Fibroblast of villous mesenchyme (primary cell): Measurements from ENCODE around the gene ATAD2B. TPM values are rescaled to one million over a fixed set of nuclear protein-coding genes. Genes with fewer than 3 reads are reported as not detected.
"Not testable (repeated sequence)": the region's sequence is repeated elsewhere in the genome, so short reads cannot be mapped to it uniquely, and the experiment has no call there.

Experiments
- DNase-seq: peaks from one replicate; pipeline ENCODE4 v3.0.0-alpha.2; 2010; ENCODE audit warnings: low read depth
- H3K4me3 ChIP-seq: 2 replicates; pipeline ENCODE4 v1.5.1; 2011; ENCODE audit warnings: low read depth, mild to moderate bottlenecking, low read length
- total RNA-seq: library from RNA; depleted of rRNA; stranded (reverse); fragments of >200 nt; gene quantifications from 2 replicates; pipeline ENCODE4 v1.2.3, GENCODE V29; 2012
- TF ChIP-seq, protein P1 (sequence below): IDR thresholded peaks from 2 replicates; pipeline ENCODE4 v1.5.1; 2012; ENCODE audit warnings: low read depth, mild to moderate bottlenecking, low read length; ENCODE audit not compliant: insufficient read depth

Gene ATAD2B
- 12.9 and 16.0 TPM in 2 replicates for total RNA-seq

GRCh38 chr2:23926750-23927571, at the start of gene ATAD2B:
Gene ATAD2B, minus strand, starts transcription at chr2:23927123. Its CDS starts 353 bp downstream, at chr2:23926770.
- DNase-seq, result peak; percentile 94
- TF ChIP-seq, protein P1, sequence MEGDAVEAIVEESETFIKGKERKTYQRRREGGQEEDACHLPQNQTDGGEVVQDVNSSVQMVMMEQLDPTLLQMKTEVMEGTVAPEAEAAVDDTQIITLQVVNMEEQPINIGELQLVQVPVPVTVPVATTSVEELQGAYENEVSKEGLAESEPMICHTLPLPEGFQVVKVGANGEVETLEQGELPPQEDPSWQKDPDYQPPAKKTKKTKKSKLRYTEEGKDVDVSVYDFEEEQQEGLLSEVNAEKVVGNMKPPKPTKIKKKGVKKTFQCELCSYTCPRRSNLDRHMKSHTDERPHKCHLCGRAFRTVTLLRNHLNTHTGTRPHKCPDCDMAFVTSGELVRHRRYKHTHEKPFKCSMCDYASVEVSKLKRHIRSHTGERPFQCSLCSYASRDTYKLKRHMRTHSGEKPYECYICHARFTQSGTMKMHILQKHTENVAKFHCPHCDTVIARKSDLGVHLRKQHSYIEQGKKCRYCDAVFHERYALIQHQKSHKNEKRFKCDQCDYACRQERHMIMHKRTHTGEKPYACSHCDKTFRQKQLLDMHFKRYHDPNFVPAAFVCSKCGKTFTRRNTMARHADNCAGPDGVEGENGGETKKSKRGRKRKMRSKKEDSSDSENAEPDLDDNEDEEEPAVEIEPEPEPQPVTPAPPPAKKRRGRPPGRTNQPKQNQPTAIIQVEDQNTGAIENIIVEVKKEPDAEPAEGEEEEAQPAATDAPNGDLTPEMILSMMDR, result peak; percentile 74
- H3K4me3 ChIP-seq, result peak within 1 kb of the TSS; percentile 92

DNA sequence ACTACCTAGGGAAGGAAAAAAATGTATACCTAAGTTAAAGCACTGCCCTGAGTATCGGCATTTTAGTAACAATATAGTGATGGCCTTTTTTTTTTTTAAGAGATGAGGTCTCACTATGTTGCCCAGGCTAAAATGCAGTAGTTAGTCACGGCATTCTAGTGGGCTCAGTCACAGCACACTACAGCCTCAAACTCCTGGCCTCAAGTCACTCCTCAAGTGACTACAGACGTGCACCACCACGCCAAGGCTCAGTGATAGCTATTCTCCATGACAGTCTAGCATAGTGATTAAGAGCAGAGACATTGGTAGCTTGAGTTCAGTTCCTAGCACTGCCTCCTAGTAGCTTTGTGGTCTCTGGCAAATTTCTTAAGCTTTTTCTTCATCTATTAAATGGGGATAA, 40.9 kb upstream of the ATAD2B start:
- TF ChIP-seq, protein P1, result no peak

DNA sequence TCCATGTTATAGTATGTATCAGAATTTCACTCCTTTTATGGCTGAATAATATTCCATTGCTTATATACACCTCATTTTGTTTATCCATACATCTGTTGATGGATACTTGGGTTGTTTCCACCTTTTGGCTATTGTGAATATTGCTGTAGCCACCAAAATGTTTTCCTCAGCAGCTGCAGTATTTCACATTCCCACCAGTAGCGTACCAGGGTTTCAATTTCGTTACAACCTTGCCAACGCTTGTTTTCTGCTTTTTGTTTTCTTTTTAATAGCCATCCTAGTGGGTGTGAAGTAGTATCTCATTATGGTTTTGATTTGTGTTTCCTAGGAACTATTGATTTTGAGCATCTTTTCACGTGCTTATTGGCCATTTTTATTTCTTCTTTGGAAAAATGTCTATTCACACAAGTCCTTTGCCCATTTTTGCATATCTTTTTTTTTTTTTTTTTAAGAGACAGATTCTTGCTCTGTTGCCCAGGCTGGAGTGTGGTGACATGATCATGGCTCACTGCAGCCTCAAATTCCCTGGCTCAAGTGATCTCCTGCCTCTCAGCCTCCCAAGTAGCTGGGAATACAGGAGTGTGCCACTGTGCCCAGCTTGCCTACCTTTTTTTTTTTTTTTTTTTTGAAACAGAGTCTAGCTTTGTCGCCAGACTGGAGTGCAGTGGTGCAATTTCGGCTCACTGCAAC, 27.5 kb upstream of the ATAD2B start:
- DNase-seq, result no peak
- no peak overlapping the region for H3K4me3 ChIP-seq
- TF ChIP-seq, protein P1, result peak; percentile 14

More for the DNA sequence above, 40.9 kb upstream of the ATAD2B start:
- H3K4me3 ChIP-seq, result no peak overlapping the region
- no peak for DNase-seq

DNA sequence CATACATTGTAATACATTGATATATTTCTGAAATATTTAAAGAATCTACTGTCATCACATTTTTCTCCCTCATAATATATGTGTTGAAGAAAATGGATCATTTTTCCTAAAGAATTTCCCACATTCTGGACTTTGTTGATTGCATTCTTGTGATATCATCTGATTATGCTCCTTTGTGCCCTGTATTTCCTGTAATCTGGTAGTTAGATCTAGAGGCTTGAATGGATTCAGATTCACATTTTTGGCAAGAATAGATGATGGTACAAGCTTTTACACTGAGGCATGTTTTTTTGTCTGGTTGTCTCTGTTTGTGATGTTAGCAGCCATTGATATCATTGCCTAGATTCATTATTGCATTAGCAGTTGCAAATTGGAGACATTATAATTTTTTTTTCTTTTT, 26.7 kb upstream of the ATAD2B start:
- TF ChIP-seq, protein P1, result no peak
- no peak for DNase-seq
- no peak overlapping the region for H3K4me3 ChIP-seq

- DNase-seq, result not testable (repeated sequence)
Measured at GRCh38 chr2:23952558-23952957, 25.6 kb upstream of the ATAD2B start.

DNA sequence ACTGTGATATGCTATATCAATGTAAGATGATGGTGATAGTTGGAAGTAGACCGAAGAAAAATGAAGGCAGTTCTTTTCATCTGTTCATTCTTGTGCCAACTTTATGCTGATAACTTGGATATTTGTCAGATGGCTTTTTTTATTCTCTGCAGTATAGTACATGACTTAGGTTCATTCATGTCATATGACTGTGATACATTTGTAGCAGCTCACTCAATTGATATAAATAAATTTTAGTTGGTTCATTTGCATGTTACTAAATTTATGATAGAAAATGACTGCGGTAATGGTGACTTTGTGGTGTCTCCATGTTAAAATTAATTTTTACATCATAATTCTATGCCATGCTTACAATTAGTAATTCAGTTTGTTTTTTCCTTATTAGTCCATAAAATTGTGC, 20.4 kb upstream of the ATAD2B start:
- no peak overlapping the region for H3K4me3 ChIP-seq
- DNase-seq, result no peak
- TF ChIP-seq, protein P1, result no peak

More at GRCh38 chr2:23952558-23952957, 25.6 kb upstream of the ATAD2B start:
- H3K4me3 ChIP-seq, result not testable (repeated sequence)

GRCh38 chr2:23944976-23945375, 18.1 kb upstream of the ATAD2B start:
- no peak overlapping the region for H3K4me3 ChIP-seq
- DNase-seq, result no peak
- TF ChIP-seq, protein P1, result no peak
